ENCODE results near the gene ZNF516.

GRCh38 chr18:76538846-76539245 is 43.8 kb upstream of the ZNF516 start:
- TF ChIP-seq YY1 (IDR thresholded peaks at IDR 0.05; ENCODE audit: low read depth, low read length) (no peak), CTCF (IDR thresholded peaks at IDR 0.05 in 2 of 3, conservative IDR thresholded peaks at IDR 0.05 in 1 of 3; ENCODE audit: control insufficient read depth in 2 of 3, extremely low read depth in 1 of 3, insufficient read depth in 1 of 3, low read depth in 3 of 3, low read length in 3 of 3) (no peak), SMAD1 (IDR thresholded peaks at IDR 0.05; ENCODE audit: low read depth, partially characterized antibody) (no peak)

Data from GM12878 (cell line).